Tibial artery (tissue), 4 donors: ENCODE measurements around the gene RAD51B.
"Not testable (repeated sequence)": the region's sequence is repeated elsewhere in the genome, so short reads cannot be mapped to it uniquely, and the experiment has no call there.

Experiments
- DNase-seq, 2 donors: peaks; one replicate each; pipeline ENCODE4 v3.0.0-alpha.2; 2019
- H3K27ac ChIP-seq, 2 donors: fragments of 200-600 bp; sonication (generic) in 1 of 2; 1 replicate in 1 of 2; 2 replicates in 1 of 2; pipeline ENCODE4 v1.5.1; 2018 to 2019; ENCODE audit warnings: mild to moderate bottlenecking in 1 of 2
- H3K27me3 ChIP-seq, 2 donors: fragments of 200-600 bp; sonication (generic) in 1 of 2; one replicate each; pipeline versions ENCODE4 v1.5.1 to v1.6.0; 2016 to 2019
- H3K36me3 ChIP-seq, 3 donors: fragments of 200-600 bp; sonication (generic) in 2 of 3; one replicate each; pipeline ENCODE4 v1.5.1; 2016 to 2019; ENCODE audit warnings: mild to moderate bottlenecking in 2 of 3
- H3K4me1 ChIP-seq, 4 donors: fragments of 200-600 bp; sonication (generic) in 2 of 4; 1 replicate in 3 of 4; 2 replicates in 1 of 4; pipeline ENCODE4 v1.5.1; 2016 to 2019
- H3K4me3 ChIP-seq, 2 donors: fragments of 200-600 bp; sonication (generic) in 1 of 2; 1 replicate in 1 of 2; 2 replicates in 1 of 2; pipeline ENCODE4 v1.5.1; 2018 to 2019; ENCODE audit warnings: mild to moderate bottlenecking in 2 of 2
- H3K9me3 ChIP-seq, 3 donors: fragments of 200-600 bp; sonication (generic) in 1 of 3; one replicate each; pipeline ENCODE4 v1.5.1; 2016 to 2019
- intact Hi-C: fragments of 100-400 bp; cut with DNase I; formaldehyde crosslinking; loops from one replicate; pipeline ENCODE4 v1.15.0; 2023; ENCODE audit warnings: low total_unique reads
- TF ChIP-seq, protein P1 (sequence below), 2 experiments: fragments of 200-600 bp in 1 of 2; fragments of 450-650 bp in 1 of 2; IDR thresholded peaks; one replicate each; pipeline ENCODE4 v1.5.1; 2017 to 2019; ENCODE audit warnings: antibody characterized with exemption in 2 of 2, mild to moderate bottlenecking in 1 of 2, moderate library complexity in 1 of 2

The RAD51B gene

DNA sequence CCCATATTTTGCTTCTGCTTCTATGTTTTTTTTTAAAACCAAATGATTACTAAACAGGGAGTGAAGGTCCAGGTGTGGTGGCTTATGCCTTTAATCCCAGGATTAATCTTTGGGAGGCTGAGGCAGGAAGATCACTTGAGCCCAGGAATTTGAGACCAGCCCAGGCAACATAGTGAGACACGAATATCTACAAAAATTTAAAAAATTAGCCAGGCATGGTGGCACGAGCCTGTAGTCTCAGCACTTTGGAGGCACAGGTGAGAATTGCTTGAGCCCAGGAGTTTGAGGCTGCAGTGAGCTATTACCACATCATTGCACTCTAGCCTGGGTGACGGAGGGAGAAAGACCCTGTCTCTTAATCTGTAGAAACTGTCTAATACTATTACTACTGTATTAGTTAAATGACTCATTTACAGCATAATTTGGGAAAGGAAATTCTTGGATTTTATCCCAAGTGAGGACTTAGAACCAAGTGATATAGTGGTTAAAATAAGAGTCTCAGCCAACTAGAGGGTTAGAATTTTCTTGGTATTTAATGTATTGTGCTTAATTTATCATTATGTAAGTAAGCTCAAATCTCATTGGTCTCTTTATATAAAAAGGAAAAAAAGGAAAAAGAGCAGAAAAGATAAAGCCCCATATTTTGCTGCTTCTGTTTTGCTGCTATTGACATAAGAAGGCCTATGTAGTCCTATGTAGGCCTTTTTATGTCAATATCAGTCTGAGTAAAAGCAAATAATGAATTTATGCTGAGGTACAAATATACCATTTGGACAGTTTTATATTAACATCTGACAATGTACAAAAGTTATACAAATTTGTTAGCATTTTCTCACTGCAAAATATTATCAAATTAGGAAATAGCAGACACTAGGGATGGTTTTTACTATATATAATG lies 163.4 kb downstream of the RAD51B start:
- H3K27ac ChIP-seq: no peak overlapping the region
- TF ChIP-seq, protein P1, sequence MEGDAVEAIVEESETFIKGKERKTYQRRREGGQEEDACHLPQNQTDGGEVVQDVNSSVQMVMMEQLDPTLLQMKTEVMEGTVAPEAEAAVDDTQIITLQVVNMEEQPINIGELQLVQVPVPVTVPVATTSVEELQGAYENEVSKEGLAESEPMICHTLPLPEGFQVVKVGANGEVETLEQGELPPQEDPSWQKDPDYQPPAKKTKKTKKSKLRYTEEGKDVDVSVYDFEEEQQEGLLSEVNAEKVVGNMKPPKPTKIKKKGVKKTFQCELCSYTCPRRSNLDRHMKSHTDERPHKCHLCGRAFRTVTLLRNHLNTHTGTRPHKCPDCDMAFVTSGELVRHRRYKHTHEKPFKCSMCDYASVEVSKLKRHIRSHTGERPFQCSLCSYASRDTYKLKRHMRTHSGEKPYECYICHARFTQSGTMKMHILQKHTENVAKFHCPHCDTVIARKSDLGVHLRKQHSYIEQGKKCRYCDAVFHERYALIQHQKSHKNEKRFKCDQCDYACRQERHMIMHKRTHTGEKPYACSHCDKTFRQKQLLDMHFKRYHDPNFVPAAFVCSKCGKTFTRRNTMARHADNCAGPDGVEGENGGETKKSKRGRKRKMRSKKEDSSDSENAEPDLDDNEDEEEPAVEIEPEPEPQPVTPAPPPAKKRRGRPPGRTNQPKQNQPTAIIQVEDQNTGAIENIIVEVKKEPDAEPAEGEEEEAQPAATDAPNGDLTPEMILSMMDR (IDR thresholded peaks at IDR 0.05): no peak

DNA sequence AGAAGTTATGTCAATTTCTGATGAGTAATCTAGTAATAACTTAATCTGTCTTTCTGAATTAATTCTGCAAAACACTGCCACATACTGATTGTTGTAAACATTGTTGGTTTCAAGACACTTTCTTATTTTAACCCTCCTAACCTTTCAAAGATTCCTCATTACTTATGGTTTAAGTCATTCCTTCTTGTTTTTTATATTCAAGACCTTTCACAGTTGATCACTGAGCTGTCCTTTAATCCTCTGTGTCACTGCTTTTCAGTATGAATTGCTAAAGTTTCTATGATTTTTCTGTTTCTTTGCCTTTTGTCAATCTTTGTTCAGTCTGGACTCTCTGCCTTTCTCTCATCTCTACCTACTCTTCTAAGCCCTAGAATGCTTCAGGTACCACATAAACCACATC lies 164.7 kb downstream of the RAD51B start:
- Histone ChIP-seq H3K36me3 (no peaks in the 10 kb centered on the region), H3K4me3 (no peak overlapping the region), H3K27me3 (no peaks in the 10 kb centered on the region), H3K4me1 (peaks cover 0 to 6% (median 0%) of the 10 kb centered on the region in 4 donors), H3K9me3 (no peaks in the 10 kb centered on the region), H3K27ac (no peak overlapping the region)
- intact Hi-C loops: no loop called here
- TF ChIP-seq, protein P1 (IDR thresholded peaks at IDR 0.05): no peak
- no peak for DNase-seq

More for the DNA sequence above, 163.4 kb downstream of the RAD51B start:
- no peaks in the 10 kb centered on the region for H3K9me3 ChIP-seq
- H3K4me3 ChIP-seq: no peak overlapping the region
- intact Hi-C loops: no loop called here
- H3K27me3 ChIP-seq: no peaks in the 10 kb centered on the region
- DNase-seq: no peak
- no peaks in the 10 kb centered on the region for H3K36me3 ChIP-seq
- H3K4me1 ChIP-seq: peaks cover 0 to 10% (median 0%) of the 10 kb centered on the region in 4 donors

DNA sequence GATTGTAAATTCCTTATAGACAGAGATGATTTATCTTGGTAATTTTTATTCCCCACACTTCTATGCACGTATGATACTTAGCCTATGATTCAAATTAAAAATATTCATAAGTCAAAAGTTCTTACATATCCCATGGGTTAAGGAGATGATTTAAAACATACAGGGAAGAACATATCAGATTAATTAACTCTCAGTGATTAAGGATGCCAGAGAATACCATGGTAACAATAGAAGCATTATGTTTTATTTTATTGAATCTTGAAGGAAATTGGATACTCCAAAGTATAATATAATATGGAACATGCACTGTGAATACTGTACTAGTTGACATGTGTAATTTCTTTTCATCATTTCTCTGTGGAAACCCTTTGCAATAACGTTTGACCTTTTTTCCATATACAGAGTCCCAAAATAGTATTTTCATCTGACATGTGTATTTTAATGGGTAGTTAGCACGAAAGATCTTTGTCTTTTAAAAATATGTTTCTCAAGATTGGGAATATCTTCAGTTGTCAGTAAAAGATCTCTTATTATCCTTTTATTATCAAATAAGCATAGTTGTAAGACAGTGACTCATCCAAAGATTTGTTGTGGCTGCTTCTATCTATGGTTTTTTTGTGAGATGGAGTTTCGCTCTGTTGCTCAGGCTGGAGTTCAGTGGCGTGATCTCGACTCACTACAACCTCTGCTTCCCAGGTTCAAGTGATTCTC lies 166.7 kb downstream of the RAD51B start:
- DNase-seq: no peak
- intact Hi-C loops: no loop called here
- Histone ChIP-seq H3K27me3 (no peaks in the 10 kb centered on the region), H3K4me1 (peaks cover 0 to 10% (median 0%) of the 10 kb centered on the region in 4 donors), H3K4me3 (no peak overlapping the region), H3K36me3 (no peaks in the 10 kb centered on the region), H3K9me3 (no peaks in the 10 kb centered on the region), H3K27ac (no peak overlapping the region)
- TF ChIP-seq, protein P1 (IDR thresholded peaks at IDR 0.05): no peak

DNA sequence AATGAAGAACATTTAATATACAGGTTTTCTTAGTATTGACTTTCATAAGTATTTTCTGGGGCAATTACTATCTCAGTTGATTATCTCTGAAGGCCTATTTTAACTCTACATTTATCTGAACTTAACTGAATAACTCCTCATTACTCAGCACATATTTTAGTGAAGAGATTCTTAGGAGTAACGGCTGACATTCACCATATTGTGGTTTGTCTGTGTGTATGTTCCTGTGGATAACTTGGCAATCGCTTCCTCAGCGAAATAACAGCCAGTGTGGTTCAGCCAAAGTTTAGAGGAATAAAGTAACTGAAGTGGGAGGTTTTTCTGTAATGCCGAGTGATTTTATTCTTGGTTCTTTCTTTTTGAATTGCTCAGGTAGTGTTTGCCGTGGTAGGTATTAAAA lies 168.0 kb downstream of the RAD51B start:
- intact Hi-C loops: no loop called here
- peaks cover 0 to 10% (median 0%) of the 10 kb centered on the region in 4 donors for H3K4me1 ChIP-seq
- no peaks in the 10 kb centered on the region for H3K27me3 ChIP-seq
- no peaks in the 10 kb centered on the region for H3K36me3 ChIP-seq
- no peak overlapping the region for H3K27ac ChIP-seq
- H3K4me3 ChIP-seq: no peak overlapping the region
- H3K9me3 ChIP-seq: no peaks in the 10 kb centered on the region
- TF ChIP-seq, protein P1 (IDR thresholded peaks at IDR 0.05): no peak
- no peak for DNase-seq

DNA sequence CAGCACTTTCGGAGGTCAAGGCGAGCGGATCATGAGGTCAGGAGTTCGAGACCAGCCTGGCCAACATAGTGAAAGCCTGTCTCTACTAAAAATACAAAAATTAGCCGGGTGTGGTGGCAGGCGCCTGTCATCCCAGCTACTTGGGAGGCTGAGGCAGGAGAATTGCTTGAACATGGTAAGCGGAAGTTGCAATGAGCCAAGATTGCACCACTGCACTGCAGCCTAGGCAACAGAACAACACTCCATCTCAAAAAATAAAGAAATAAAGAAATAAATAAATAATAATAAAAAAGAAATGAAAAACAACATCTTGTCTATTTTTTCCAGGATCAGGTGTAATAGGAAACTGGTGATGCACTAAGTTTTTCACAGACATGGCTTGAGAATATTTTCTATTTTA lies 168.6 kb downstream of the RAD51B start:
- H3K4me3 ChIP-seq, H3K36me3 ChIP-seq, DNase-seq, H3K27ac ChIP-seq, H3K4me1 ChIP-seq, intact Hi-C loops, H3K27me3 ChIP-seq, H3K9me3 ChIP-seq: not testable (repeated sequence)

DNA sequence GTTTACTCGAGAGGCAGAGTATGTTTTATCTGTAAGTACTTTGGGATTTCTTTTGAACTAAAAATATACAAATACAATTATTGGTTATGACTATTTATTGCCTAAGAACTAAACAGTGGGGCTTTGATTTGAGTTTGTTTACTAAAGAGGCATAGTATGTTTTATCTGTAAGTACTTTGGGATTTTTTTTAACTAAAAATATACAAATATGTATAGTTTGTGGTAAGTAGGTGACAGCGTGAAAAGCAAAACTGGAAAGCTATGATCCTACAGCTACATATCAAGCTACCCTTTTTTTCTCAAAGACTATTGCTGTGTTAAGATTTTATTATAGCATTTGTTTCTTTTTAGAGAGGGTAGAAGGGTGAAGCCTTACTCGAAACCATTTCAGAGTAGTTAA lies 171.0 kb downstream of the RAD51B start:
- intact Hi-C loops: no loop called here
- no peaks in the 10 kb centered on the region for H3K36me3 ChIP-seq
- TF ChIP-seq, protein P1 (IDR thresholded peaks at IDR 0.05): no peak
- H3K4me1 ChIP-seq: peaks cover 0 to 10% (median 0%) of the 10 kb centered on the region in 4 donors
- no peak for DNase-seq
- no peaks in the 10 kb centered on the region for H3K9me3 ChIP-seq
- H3K27me3 ChIP-seq: no peaks in the 10 kb centered on the region
- no peak overlapping the region for H3K27ac ChIP-seq
- no peak overlapping the region for H3K4me3 ChIP-seq
